Stimulated activated CD4-positive, alpha-beta T cell treated with anti-CD3 and anti-CD28 coated beads, Interleukin-4, amount 100 ng/mL, for 24 hours (primary cell): ENCODE results near the gene TCF7L2.

ENCODE experiments used
- DNase-seq: peaks from one replicate; pipeline ENCODE4 v3.0.0-alpha.2; 2020

TCF7L2 gene

DNA sequence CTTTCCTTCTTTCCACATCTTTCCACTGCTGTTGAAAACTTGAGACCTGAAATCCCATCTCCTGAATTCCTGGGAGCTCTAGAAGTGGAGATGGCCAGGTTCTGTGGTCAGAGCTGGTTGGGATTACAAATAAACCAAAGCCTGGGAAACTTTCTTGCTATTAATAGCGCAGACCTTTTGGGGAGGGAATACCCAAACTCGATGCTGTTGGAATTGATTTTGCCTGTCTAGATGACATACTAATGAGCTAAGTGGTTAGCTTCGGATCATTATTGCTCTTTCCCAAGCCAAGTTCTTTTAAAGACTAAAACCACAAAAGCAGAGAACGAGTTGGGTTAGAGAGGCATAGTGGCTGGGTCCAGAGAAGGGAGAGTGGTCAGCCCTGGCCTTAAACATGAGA is 76.6 kb downstream of the TCF7L2 start:
- DNase-seq = no peak

DNA sequence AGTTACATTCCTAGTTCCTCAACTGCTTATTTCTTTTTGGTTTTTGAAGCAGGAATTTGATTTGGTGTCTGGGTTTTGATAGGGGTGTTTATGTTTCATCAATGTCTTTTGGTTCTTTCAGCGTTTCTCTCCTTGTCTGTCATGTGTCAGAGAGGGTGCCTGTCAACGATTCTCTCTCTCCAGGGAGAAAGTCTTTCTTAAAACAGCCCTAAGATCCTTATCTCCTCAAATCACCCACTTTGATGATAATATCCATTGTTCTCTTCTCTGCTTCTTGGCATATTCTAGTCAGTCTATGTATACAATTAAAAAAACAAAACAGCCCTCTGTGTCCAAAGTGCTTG is 77.2 kb downstream of the TCF7L2 start:
- no peak for DNase-seq

DNA sequence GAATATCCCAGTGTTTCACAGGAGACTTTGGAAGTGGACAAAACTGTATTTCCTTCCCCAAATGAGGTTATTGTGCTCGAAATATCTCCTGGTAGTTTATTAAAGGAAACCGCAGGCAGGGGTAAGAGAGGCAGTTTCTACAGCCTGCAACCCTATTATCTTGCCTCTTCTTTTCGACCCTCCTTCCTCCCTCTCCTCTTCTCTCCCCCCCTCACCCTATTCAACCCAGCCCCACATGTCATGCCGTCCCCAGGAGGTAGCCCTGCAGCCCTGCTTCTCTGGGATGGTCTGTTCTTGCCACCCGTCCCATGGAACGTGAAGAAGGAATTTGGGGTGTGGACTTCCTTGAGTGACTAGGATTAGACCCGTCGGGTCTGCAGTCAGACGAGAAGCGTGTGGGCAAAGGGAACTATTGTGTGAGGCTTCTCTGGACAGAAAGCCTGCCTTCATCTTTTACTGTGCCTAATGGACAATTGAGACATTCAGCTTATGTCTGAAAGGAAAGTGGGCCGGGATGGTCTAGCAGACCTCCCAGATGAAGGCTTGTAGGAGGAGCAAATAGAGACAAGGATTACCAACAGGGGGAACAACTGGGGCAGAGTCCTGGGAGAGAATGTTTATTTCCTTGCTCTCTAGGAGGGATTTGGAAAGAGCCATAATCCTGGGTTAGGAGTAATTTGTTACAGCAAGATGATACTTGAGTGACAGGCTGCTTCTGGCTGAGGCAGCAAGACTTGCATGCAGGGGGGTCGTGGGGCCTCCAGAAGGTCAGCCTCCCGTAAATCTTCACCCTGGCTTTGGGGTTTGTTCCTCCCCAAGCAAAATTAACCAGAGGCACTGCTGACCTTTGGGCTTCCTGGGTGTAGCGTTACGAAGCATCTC is 77.8 kb downstream of the TCF7L2 start:
- no peak for DNase-seq

DNA sequence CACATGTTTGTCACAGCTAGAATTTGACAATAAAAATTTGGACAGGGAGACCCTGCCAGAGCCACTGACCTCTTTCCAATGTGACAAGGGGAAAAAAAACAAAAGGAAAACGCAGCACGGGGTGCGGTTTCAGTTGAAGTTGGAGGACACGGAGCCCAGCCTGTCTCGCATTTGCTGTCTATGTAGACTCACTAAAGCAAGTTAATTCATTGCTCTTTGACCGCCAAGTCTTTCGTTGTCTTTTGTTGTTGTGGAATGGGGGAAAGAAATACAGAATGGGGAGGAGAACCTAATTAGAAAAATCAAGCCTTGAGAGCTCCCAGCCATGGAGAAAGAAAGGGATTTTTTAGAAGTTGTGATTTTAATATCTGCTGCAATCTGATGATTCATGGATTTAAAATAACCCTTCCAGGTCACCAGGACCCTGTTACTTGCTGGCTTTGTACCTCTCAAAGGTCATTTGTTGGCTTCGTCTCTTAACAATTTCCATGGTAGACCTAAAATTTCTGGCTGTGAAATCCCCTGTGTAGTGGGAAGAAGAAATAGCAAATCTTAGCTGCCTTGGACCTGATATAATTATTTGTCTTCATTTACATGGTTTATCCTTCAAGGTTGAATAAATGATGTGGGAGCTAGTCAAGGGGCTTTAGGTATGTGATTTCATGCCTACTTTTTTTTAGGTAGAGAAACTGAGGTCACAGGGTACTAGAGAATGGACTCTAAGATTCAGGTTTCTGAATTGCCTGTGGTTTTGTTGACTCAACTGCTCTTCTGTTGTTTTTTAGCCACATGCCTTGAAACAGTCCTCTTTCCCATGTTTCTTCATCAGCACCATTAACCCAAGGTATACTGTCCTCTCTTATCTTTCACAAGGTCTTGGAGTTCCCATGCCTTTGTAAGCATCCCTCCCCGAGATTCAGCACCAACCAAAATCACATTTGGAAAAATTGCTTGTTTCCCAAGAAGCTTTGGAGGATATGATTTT is 78.7 kb downstream of the TCF7L2 start:
- no peak for DNase-seq

DNA sequence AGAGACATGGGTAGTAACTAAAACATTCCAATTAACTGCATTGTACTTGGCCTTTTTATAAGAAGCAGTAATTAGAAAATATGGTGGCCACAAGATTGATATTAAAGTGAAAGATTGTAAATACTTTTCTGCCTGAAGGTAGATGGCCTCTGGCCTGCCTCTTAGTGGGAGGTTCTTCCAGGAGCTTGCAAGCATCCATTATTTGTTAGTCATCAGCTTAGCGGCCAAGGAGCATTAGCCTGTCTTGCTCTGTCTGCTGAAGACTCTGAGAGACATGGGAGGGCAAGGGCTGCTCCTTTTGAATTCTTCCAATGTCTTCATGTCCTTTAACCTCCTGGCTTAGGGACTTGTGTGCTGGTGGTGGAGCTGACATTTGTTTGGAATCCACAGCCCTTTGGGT is 80.4 kb downstream of the TCF7L2 start:
- DNase-seq = no peak

DNA sequence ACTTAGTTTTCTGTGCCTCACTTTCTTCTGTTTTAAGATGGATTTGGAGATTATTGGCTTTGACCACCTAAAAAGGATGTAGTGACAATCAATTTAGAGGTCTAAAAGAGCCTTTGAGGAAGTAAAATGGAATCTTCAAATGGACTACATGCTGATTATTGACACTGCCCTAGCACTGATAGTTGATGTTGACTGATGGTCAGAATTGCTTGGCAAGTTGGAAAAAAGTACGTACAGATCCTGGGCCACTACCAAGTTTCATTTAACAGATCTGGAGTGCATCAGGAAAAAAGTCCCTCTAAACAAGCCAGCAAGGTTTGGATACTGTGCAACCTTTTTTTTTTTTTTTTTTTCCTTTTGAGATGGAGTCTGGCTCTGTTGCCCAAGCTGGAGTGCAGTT is 81.1 kb downstream of the TCF7L2 start:
- no peak for DNase-seq

DNA sequence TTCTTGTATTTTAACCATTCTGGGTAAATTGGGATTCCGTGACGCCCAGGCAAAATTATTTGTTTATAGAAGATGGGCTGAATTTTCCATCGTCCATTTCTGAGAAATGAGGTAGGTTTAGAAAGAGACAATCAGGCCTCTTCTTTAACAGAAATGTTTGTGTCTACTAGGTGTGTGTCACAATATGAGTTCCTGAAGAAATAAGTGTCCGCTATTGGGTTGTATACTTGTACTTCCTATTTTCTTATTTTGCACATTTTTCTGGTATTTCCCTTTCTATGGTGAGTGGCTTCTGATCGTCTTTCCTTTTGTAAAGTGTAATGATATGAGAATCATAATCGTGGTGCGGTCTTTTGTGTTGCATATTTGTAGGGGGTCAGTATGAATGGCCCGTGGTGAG is 83.9 kb downstream of the TCF7L2 start:
- DNase-seq = no peak

DNA sequence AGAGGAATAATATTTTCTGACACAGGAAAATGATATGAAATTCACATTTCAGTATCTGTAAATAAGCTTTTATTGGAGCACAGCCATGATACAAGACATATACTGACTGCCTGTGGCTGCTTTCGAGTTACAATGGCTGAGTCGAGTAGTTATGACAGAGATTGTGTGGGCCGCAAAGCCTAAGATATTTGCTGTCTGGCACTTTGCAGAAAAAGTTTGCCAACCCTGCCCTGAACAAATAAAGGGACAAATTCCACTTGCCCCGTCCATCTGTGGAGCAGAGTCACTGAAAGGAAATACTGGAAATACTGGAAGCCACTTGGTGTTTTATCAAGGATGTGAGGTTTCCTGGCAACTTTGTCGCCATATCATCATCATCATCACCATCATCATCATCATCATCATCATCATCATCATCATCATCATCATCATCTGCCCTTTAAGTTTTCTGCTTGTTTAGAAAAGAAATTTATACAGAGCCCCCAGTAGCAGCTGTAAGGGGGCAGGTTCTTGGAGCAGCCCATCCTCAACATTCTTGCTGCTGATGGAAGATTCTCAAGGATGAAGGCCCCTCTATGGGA is 85.8 kb downstream of the TCF7L2 start:
- DNase-seq = no peak

DNA sequence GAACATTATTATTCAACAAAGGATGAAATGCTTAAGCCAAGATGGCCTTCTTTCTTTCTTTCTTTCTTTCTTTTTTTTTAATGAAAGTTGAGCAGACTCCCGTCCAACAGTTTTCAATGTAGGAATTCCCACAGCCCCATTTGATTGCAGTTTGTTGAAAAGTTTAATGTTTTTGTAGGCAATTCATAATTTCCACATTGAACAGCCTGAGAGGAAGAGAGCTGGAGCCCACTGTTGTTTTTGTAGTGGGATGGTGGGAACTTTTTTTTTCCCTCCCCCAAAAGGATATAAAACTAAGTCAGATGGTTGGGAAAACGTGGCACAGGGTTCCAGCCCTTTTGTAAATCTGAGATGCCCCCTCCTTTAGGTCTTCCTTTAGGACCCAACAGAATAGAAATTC is 86.6 kb downstream of the TCF7L2 start:
- no peak for DNase-seq

DNA sequence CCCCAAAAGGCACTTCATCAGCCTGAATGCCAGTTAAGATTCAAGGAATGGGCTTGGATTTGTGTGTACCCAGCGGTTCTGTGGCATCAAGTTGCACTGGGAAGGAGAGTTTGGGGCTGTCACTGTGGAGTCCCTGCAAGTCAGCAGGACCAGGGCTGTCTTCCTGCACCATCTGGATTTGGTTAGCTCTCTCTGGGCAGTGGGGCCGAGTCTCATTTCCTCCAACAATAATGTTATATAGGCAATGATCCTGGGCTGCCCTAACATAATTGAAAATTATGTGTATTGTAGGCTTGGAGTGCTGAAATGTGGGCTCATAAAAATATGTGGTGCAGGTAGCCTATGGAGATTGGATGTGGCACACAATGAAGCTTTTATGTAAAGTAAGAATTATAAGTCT is 87.2 kb downstream of the TCF7L2 start:
- no peak for DNase-seq

DNA sequence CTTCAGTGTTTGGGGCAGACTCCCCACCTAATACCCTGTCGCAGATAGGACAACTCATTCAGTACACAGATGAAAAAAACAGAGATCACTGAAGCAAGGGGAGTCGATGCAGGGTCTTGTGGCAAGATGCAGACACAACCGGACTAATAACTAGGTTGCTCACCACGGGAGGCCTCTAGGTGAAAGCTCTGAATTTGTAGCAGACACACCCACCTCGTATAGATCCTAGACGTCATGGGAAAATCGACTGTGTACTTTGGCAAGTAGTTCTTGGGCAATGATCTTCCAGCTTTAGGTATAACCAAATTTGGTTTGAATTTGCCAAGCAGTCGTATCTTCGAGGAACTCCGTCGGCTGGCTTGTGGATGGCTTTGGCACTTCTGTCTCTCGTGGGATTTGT is 88.1 kb downstream of the TCF7L2 start:
- DNase-seq = no peak

DNA sequence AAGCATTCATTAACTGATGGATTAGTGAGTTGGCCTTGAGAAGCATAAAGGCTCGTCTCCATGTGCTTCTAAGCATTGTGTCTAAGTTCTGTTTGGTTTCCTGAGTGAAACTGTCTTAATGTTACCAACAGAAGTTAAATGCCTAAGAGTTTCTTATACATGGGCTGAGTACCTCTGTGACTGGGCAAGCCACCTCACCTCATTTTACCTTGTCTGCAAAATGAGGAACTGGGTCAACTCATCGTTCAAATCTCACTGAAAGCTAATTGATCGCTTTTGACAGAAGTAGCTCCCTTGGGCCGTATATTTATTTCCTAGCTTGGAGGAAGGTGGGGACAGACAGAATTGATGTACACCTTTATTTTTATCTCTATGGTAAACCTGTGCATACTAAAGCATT is 88.9 kb downstream of the TCF7L2 start:
- DNase-seq = no peak

DNA sequence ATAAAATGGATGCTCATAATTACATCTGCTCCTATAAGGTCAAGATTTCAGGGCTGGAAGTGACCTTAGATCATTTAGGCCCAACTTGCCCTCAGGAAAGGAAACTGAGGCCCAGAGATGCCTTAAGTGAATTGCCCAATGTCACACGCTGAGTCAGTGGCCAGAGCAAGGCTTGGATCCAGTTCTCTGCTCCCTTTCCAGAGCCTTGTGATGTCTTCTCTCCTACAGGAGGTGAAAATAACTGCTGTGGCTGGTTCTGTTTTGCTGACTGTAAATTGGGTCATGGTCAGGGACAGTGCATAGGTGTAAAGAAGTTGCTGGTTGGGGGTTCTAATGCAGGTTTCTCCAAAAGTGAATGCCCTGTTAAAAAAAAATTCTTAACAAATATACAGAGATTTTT is 91.3 kb downstream of the TCF7L2 start:
- DNase-seq = no peak

DNA sequence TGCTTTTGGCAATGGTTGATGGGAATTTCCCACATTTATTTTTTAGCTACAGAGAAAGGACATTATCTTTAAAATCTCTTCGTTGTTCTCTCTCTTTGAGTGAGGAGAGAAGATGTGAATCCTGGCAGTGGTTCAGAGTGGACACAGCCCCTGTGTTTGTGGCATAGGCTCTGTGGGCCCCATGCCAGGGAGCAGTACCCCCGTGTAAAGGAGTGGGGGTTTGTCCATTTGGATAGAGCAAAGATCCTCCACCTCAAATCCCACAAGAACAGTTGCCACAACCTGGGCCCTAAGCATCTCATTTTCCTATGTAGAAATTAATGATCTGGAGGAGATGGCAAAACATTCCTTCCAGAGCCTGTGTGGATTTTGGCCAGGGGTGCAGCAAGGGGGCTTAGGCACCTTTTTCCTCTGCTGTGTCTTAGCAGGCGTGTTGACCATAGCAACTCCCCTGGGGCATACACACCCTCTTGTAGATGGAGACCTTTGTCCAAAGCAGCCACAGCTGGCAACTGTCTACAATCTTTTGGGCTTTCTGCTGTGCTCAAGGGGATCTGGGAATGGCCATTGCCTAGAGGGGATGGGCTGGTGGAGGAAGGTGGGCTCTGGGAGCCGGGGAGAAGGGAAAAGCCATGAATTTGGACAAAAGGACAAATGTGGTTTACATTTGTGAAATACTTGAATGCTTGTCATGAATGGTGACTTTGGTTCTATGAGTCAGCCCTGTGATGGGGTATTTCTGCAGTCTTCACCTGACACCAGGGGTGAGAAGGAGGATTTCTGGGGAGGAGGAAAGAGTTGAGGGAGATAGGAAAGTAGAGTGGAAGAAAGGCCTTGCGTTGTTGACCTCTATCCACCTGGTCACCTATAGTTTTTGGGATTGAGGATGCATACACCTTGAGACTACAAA is 92.0 kb downstream of the TCF7L2 start:
- no peak for DNase-seq

DNA sequence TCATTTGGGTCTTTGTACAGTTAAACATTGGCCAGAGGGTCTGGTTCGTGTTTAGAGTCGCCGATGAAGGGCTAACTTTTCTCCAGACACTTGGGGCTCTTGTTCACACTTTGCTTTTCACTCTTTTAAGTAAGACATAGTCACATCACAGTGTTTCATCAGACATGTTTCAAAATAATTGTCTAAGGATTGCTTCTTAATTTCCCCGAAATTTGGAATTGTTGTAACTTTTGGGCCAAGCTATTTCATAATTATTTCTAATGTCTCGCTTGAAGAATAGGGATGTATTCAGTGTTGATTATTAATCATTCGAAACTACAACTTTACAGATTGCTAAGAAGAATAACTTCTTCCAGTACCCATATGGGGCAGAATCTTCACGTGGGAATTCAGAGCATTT is 92.8 kb downstream of the TCF7L2 start:
- no peak for DNase-seq

DNA sequence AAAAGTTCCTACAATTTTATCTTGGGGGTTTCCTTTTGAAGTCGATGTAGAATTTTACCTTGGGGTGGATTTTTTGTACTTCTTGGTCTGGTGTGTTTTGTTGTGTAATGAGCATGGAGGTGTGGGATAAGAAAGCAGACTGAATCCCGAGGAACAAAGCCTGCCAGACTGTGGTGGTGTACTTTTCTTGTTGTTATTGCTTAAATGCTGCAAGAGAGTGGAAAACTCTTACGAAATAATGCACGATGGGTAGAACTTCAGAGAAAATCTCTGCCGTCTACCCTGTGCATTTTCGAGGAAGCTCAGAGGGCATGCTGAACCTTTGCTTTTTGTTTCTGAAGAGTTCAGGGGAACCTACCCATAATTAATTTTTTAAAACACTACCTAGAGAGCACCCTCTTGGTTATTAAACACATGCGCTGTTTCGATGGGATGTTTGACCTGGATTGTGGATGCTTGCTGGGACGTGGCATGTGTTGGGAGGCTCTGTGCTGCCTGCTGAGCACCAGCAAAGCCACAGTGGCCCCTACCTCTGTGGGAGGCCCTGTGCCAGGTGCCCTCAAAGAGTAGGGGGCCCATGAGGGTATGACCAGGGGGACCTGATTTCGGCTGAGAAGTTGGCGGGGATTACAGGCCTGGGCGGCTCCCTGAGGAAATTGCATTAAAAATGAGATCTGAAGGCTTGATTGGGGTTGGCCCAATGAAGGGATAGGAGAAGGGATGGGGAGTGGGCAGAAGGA is 94.1 kb downstream of the TCF7L2 start:
- DNase-seq = no peak

DNA sequence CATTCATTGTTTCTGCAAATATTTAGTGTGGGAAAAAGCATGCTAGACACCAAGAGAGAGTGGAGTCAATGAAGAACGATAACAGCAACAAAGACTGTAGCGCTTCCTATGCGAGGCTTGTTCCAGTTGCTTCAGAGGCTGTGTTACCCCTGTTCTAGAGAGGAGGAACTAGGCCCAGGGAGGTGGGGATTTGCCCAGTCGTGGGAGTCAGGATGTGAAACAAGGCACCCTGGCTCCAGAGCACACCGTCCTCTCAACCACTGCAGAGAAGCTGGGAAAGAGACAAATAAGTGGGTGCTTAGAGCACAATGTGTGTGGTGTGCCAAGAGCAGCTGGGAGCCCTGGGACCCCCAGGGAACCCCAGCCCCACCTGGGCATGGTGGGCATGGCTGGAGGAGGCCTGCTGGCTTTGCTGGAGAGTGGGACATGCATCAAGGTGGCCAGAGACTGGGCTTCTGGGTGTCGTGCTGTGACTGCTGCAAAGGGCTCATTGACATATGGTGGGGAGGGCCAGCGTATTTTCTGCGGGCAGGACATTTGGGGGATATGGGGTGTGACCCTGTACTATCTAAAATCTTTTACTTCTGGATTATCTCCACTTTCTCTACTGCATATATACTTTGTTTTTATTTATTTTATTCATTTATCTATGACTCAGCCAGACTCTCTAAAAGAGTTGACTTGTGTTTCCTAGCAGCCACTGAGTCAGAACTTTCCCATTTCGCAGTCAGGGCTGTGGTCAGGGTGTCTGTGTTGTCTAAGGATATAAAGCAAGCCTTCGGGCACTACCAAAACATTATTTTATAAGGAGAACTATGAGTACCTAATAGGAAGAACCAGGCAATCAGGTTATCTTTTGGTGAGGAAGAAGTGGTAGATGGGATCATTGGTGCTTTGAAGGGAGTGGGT is 95.4 kb downstream of the TCF7L2 start:
- no peak for DNase-seq

DNA sequence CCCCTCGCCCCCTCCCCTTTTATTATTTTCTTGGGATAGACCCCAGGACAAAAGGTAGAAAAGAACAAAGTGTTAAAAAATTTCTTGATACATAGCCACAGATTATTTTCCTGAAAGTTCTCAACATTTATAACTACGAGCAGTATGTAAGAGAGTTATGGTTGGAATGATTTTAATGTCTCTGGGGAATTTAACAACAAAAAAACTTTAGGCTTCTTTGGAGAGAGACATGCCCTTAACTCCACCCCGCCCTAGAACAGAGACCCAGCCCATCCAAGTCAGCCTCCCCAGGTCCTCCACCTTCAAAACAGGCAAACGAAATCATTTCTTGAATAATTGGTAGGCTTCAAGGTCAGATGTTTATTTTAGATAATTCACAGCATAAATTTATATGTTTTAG is 97.1 kb downstream of the TCF7L2 start:
- DNase-seq = no peak

DNA sequence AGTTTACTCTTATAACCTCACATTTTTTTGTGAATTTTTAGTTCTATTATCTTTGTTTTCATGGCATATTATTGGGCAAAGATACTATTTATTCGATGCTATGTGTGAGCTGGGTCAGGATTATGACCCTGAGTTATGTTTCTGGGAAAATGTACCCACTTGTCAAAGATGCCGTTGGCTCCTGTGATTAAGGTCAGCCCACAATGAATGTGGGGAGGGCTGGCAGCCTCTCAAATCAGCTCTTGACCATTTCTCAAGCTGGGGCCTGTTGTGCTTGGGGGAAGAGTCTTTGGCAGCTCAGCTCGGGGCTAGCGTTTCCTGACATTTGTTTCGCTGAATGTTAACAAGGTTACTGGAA is 97.5 kb downstream of the TCF7L2 start:
- DNase-seq = no peak

DNA sequence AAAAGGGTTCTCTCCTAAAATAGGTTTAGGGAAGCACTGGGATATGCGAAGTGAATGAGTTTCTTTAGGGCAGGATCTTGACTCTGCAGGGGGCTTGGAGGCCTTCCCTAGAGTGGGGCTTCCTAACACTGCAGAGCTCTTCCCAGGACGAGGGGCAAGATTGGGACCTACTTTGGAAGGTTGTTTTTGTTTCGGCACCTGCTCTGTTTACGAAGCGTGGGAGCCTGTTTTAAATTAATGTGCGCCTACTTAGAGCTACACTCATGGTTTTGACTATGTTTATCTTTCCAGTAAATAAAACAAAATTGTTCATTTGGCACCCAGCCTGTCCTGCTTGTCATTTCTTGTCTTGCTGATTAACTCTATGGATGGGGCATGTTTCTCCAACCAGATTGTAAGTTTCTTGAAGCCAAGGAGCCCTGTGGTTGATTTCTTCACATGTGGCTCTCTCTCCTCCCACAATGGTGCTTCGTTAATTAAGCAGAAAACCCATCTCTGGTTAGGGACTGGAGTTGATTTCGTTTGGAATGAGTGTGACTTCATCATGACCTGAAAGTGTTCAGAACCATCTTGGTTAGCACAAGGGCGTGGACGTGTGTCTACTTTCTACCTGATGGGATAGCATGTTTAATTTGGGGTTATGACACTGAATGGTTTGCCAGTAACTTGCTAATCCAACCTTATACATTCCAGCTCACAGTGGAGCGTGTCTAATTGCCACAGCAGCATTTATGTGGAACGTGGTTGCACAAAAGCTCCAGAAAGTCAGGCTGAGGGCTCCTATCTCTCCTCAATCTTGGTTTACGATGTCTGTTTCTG is 98.1 kb downstream of the TCF7L2 start:
- no peak for DNase-seq
